ENCODE measurements around the gene TRAPPC4.

- no peak for TF ChIP-seq CTCF (IDR thresholded peaks at IDR 0.05; ENCODE audit: insufficient read depth, low read length)
- no peak for TF ChIP-seq GABPA (IDR thresholded peaks at IDR 0.05; ENCODE audit: low read depth)
- TF ChIP-seq SPI1 (IDR thresholded peaks at IDR 0.05; ENCODE audit: borderline replicate concordance, low read depth): no peak
- TF ChIP-seq POLR2AphosphoS5 (IDR thresholded peaks at IDR 0.05; ENCODE audit: low read depth): no peak
- TF ChIP-seq REST (IDR thresholded peaks at IDR 0.05; ENCODE audit: insufficient replicate concordance, low read depth): no peak
Measured at GRCh38 chr11:118975771-118976709, 42.5 kb upstream of the TRAPPC4 start.

Measured in HL-60 (cell line).